ENCODE data around the gene SEMA6B.

Gene SEMA6B

GRCh38 chr19:4586691-4587090 is 27.2 kb upstream of the SEMA6B start:
- no peak for DNase-seq

GRCh38 chr19:4586245-4586644 is 26.8 kb upstream of the SEMA6B start:
- no peak for DNase-seq

- no peak for DNase-seq
Measured at GRCh38 chr19:4585556-4585955, 26.1 kb upstream of the SEMA6B start.

- no peak for DNase-seq
Measured at GRCh38 chr19:4584670-4585460, 25.4 kb upstream of the SEMA6B start.

GRCh38 chr19:4583961-4584669 is 24.6 kb upstream of the SEMA6B start:
- no peak for DNase-seq

GRCh38 chr19:4582980-4583842 is 23.7 kb upstream of the SEMA6B start:
- no peak for DNase-seq

GRCh38 chr19:4581666-4582553 is 22.4 kb upstream of the SEMA6B start:
- DNase-seq, result peak; percentile 35

GRCh38 chr19:4580961-4581665 is 21.6 kb upstream of the SEMA6B start:
- no peak for DNase-seq

GRCh38 chr19:4580021-4580901 is 20.8 kb upstream of the SEMA6B start:
- DNase-seq, result no peak

GRCh38 chr19:4579389-4579788 is 19.9 kb upstream of the SEMA6B start:
- DNase-seq, result no peak

- DNase-seq, result no peak
Measured at GRCh38 chr19:4578552-4579248, 19.2 kb upstream of the SEMA6B start.

GRCh38 chr19:4577020-4577782 is 17.7 kb upstream of the SEMA6B start:
- no peak for DNase-seq

- no peak for DNase-seq
Measured at GRCh38 chr19:4576016-4576933, 16.8 kb upstream of the SEMA6B start.

- no peak for DNase-seq
Measured at GRCh38 chr19:4575267-4576015, 16.0 kb upstream of the SEMA6B start.

- no peak for DNase-seq
Measured at GRCh38 chr19:4573682-4574081, 14.2 kb upstream of the SEMA6B start.

GRCh38 chr19:4571305-4571917 is 11.9 kb upstream of the SEMA6B start:
- DNase-seq, result no peak

GRCh38 chr19:4570916-4571304 is 11.4 kb upstream of the SEMA6B start:
- no peak for DNase-seq
